ENCODE data around the gene ZNF141. TPM values are rescaled to one million over a fixed set of nuclear protein-coding genes. Genes with fewer than 3 reads are reported as not detected.
A peak's percentile ranks its signal among the peaks of the same experiment; 100 is the strongest.

The ZNF141 gene
- total RNA-seq, 1 experiment from 2014 or later, result 43.6 TPM

GRCh38 chr4:304969-305680 is 32.5 kb upstream of the ZNF141 start, which contains the start of gene ZNF732 (continued):
- TF ChIP-seq MAX (CRISPR knock-in tag; IDR thresholded peaks at IDR 0.05), result peak; percentile 82
- no peak for TF ChIP-seq PREB (CRISPR knock-in tag; IDR thresholded peaks at IDR 0.05; ENCODE audit: borderline replicate concordance)
- TF ChIP-seq ATF6 (CRISPR knock-in tag; IDR thresholded peaks at IDR 0.05), result no peak; the same call in 1 of the 2 replicates
- peak; percentile 88 for TF ChIP-seq ETV6 (CRISPR knock-in tag; IDR thresholded peaks at IDR 0.05)
- no peak for TF ChIP-seq TEAD4 (CRISPR knock-in tag; IDR thresholded peaks at IDR 0.05)
- no peak for TF ChIP-seq ZNF423 (CRISPR knock-in tag; IDR thresholded peaks at IDR 0.05)
- TF ChIP-seq GABPB1 (CRISPR knock-in tag; IDR thresholded peaks at IDR 0.05), result no peak
- peak; percentile 73 for TF ChIP-seq FOXP1 (CRISPR knock-in tag; IDR thresholded peaks at IDR 0.05; ENCODE audit: borderline replicate concordance)
- TF ChIP-seq ZSCAN18 (CRISPR knock-in tag; IDR thresholded peaks at IDR 0.05), result no peak
- peak; percentile 71; the same call in 1 of the 2 replicates for TF ChIP-seq ZBTB21 (CRISPR knock-in tag; IDR thresholded peaks at IDR 0.05; ENCODE audit: borderline replicate concordance)
- no peak for TF ChIP-seq RORB (CRISPR knock-in tag; IDR thresholded peaks at IDR 0.05)
- no peak for TF ChIP-seq ZNF219 (CRISPR knock-in tag; IDR thresholded peaks at IDR 0.05; ENCODE audit: borderline replicate concordance)
- TF ChIP-seq SMAD3 (CRISPR knock-in tag; IDR thresholded peaks at IDR 0.05; ENCODE audit: borderline replicate concordance), result peak; percentile 84; the same call in 1 of the 2 replicates
- TF ChIP-seq ATF2 (CRISPR knock-in tag; IDR thresholded peaks at IDR 0.05; ENCODE audit: borderline replicate concordance, low read depth), result no peak
- TF ChIP-seq SP1 (CRISPR knock-in tag; conservative IDR thresholded peaks at IDR 0.05), result peak; percentile 73
- TF ChIP-seq TEAD1 (CRISPR knock-in tag; IDR thresholded peaks at IDR 0.05), result peak; percentile 46; the same call in 1 of the 2 replicates
- no peak for TF ChIP-seq NFATC4 (CRISPR knock-in tag; IDR thresholded peaks at IDR 0.05)
- TF ChIP-seq OVOL2 (CRISPR knock-in tag; IDR thresholded peaks at IDR 0.05; ENCODE audit: borderline replicate concordance), result no peak
- peak; percentile 56; the same call in 1 of the 2 replicates for TF ChIP-seq ZBTB43 (CRISPR knock-in tag; IDR thresholded peaks at IDR 0.05)
- 0 out of 2 replicates have a peak, but pooled peaks have one; percentile 61 for TF ChIP-seq ZNF232 (CRISPR knock-in tag; IDR thresholded peaks at IDR 0.05)
- TF ChIP-seq TP53 (CRISPR knock-in tag; IDR thresholded peaks at IDR 0.05), result peak; percentile 47; the same call in 1 of the 2 replicates
- TF ChIP-seq USF2 (CRISPR knock-in tag; IDR thresholded peaks at IDR 0.05), result peak; percentile 8; the same call in 1 of the 2 replicates
- TF ChIP-seq ARID4B (CRISPR knock-in tag; IDR thresholded peaks at IDR 0.05; ENCODE audit: borderline replicate concordance), result peak; percentile 96
- peak; percentile 75; the same call in 1 of the 2 replicates for TF ChIP-seq IRF1 (CRISPR knock-in tag; IDR thresholded peaks at IDR 0.05)
- TF ChIP-seq FOXK1 (CRISPR knock-in tag; IDR thresholded peaks at IDR 0.05), result peak; percentile 74
